Omental fat pad (tissue), 4 donors: ENCODE results near the gene CREB5. TPM values are rescaled to one million over a fixed set of nuclear protein-coding genes. Genes with fewer than 3 reads are reported as not detected.

Experiments used
- ATAC-seq: fragments of 150-250 bp; one replicate; pipeline ENCODE4 v1.9.1; 2016; ENCODE audit warnings: mild to moderate bottlenecking, moderate library complexity; ENCODE audit not compliant: low FRiP score
- DNase-seq: peaks from one replicate; pipeline ENCODE4 v3.0.0-alpha.2; 2019; ENCODE audit warnings: low spot score
- CTCF ChIP-seq, 3 donors: fragments of 450-650 bp; IDR thresholded peaks; one replicate each; pipeline ENCODE4 v1.5.1; 2016 to 2017; ENCODE audit warnings: antibody characterized with exemption in 3 of 3, mild to moderate bottlenecking in 3 of 3, moderate library complexity in 2 of 3
- total RNA-seq, 4 donors: library from RNA; depleted of rRNA; stranded (reverse); fragments of >200 nt; gene quantifications; one replicate each; pipeline ENCODE4 v1.1.0, GENCODE V29; 2016

The CREB5 gene
- total RNA-seq, 4 donors from 2014 or later, result 27.9 to 87.0 (median 42.9) TPM

DNA sequence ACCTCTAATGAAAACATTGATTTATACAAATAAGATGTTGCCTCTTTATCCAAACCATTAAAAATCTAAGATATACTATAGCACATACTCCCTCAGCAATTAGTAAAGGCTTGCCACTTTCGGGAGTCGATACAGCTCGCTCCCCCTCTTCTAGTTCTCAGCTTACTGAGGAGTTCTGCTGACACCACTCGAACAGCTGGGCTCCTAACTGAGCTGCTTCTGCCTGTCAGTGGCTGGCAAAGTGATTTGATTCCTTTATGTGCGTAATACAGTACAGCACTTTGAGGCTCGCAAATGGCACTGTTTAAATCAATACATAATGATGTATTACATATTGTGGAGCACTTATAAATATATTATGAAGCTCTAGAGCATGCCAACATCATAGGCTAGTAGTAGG lies 241.8 kb downstream of the CREB5 start:
- DNase-seq (no peak), ATAC-seq (no peak)
- TF ChIP-seq CTCF (IDR thresholded peaks at IDR 0.05), result no peak

DNA sequence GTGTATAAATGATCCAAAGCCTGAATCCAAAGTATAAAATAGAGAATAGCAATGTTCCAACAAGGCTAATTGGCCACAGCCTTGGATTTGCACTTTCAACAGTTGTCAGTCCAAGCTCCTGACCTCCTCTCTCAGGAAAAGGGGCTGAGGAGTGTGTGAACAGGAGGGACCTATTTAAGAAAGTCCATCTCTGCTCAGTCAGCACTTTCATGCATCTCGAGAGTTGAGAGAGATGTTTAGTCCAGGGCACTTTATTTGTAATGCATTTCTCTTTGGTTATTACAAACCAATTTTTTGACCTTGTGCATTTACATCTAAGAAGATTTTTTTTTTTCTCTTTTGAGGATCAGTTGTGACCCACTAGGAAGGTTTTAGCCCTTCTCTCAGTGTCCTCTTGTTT lies 244.2 kb downstream of the CREB5 start:
- no peak for TF ChIP-seq CTCF (IDR thresholded peaks at IDR 0.05)
- ATAC-seq, result no peak

DNA sequence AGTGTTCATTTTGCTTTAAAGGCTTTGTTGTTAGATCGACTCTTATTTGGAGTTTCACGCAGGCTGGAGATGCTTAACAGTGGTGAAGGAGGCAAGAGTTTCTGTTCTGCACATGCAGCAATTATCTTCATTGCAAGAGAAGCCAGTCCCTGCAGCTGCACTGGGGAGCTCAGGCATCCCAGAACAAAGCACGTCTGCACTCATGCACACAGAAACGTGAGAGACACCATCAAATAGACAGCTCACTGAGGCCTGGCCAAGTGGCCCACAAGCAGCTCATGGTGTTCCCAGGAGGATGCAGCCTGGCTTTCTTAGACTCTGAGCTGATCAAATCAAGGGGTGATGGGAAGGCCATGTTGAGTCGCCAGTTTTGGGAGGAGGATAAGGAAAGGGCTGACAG lies 246.1 kb downstream of the CREB5 start:
- ATAC-seq, result no peak
- no peak for TF ChIP-seq CTCF (IDR thresholded peaks at IDR 0.05)
- no peak for DNase-seq

More for the DNA sequence above, 244.2 kb downstream of the CREB5 start:
- DNase-seq, result no peak

- ATAC-seq (no peak), DNase-seq (no peak)
- TF ChIP-seq CTCF (IDR thresholded peaks at IDR 0.05), result no peak
Measured at GRCh38 chr7:28660132-28660531, 247.8 kb downstream of the CREB5 start.

DNA sequence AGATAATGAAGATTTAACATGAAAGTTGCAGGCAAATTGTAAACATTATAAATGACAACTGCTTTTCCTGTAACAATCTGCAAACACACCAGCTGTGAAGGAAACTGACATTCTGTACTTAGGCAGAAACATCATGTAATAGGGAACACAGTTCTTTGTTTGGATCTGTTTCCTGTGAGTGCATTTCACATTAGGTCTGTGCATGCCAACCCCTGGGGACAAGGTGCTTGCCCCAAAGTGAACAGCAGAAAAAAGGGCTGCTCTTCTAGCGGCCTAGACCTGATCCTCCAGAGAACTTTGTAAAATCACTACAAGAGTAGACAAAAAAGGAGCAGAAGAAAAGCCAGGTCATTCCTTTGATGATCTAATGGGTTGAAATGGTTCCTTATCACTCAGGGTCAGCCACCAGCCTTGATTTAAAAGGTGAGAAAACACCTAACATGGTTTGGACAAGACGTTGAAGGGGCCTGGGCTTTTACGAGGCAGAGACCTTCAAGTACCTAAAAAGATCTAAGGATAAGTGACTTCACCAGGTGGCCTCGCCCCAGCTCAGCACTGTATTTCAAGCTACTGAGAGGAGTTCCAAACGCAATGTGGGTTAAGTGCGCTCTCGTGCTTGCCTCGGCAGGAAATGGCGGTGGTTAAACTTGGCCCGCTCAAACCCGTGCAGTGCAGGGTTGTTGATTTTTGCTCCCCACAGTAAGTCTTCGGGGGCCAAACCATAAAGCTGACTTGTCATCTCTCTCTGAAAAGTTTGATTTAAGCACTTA lies 249.7 kb downstream of the CREB5 start:
- DNase-seq (no peak), ATAC-seq (no peak)
- TF ChIP-seq CTCF (IDR thresholded peaks at IDR 0.05), result no peak

- DNase-seq (no peak), ATAC-seq (peak; percentile 47)
- TF ChIP-seq CTCF (IDR thresholded peaks at IDR 0.05), result no peak
Measured at GRCh38 chr7:28666154-28666553, 253.8 kb downstream of the CREB5 start.

DNA sequence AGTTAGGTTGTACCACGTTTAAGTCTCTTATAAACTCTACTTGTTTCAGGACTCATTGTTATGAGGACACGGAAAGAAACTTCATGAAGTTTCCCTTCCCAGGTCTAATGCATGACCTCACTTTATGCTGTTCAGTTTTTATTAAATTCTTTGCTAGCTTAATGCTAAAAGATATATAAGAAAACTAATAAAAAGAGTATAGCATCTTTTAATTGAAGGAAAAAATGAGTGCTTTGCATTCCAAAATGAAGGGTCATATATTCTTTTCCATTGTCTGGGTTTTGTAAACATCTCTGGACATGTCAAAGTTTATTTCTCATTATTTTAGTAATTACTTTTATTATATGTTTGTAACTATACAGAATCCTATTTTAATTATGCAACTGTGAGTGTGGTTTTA lies 255.8 kb downstream of the CREB5 start:
- DNase-seq, result no peak
- no peak for ATAC-seq
- no peak for TF ChIP-seq CTCF (IDR thresholded peaks at IDR 0.05)
